H1 (cell line): ENCODE data around the gene IL4.

Source experiments
- EP300 ChIP-seq, 2 experiments: IDR thresholded peaks; 1 replicate in 1 of 2; 2 replicates in 1 of 2; pipeline ENCODE4 v1.6.1; 2011 to 2012; ENCODE audit warnings: low read depth in 2 of 2, low read length in 2 of 2, mild to moderate bottlenecking in 2 of 2, borderline replicate concordance in 1 of 2, inconsistent platforms in 1 of 2, moderate library complexity in 1 of 2
- MAFK ChIP-seq: IDR thresholded peaks from 2 replicates; pipeline ENCODE4 v1.6.1; 2012; ENCODE audit warnings: low read depth, mild to moderate bottlenecking, improper control_type of control experiment, low read length
- POLR2A ChIP-seq, 2 experiments: IDR thresholded peaks; 1 replicate in 1 of 2; 2 replicates in 1 of 2; pipeline ENCODE4 v1.6.1; 2011; ENCODE audit warnings: low read depth in 2 of 2, low read length in 2 of 2, mild to moderate bottlenecking in 2 of 2; ENCODE audit errors: control extremely low read depth in 1 of 2
- POLR2AphosphoS5 ChIP-seq: IDR thresholded peaks from 2 replicates; pipeline ENCODE4 v1.6.1; 2011; ENCODE audit warnings: low read depth, low read length
- TCF12 ChIP-seq: IDR thresholded peaks from 2 replicates; pipeline ENCODE4 v1.6.1; 2011; ENCODE audit warnings: low read depth, mild to moderate bottlenecking, low read length
- TEAD4 ChIP-seq: IDR thresholded peaks from 2 replicates; pipeline ENCODE4 v1.6.1; 2012; ENCODE audit warnings: low read depth, low read length, inconsistent platforms, mixed read lengths
- ZNF274 ChIP-seq: IDR thresholded peaks from 2 replicates; pipeline ENCODE4 v1.7.0; 2012; ENCODE audit warnings: low read length, borderline replicate concordance; ENCODE audit errors: extremely low read depth
- TF ChIP-seq, protein P1 (sequence below), 3 experiments: IDR thresholded peaks; 1 replicate in 2 of 3; 2 replicates in 1 of 3; pipeline versions ENCODE4 v1.5.1 to v1.6.1; 2011; ENCODE audit warnings: low read length in 3 of 3, mild to moderate bottlenecking in 3 of 3, inconsistent platforms in 2 of 3, low read depth in 1 of 3, moderate library complexity in 1 of 3; ENCODE audit not compliant: insufficient read depth in 1 of 3; ENCODE audit errors: control extremely low read depth in 1 of 3

DNA sequence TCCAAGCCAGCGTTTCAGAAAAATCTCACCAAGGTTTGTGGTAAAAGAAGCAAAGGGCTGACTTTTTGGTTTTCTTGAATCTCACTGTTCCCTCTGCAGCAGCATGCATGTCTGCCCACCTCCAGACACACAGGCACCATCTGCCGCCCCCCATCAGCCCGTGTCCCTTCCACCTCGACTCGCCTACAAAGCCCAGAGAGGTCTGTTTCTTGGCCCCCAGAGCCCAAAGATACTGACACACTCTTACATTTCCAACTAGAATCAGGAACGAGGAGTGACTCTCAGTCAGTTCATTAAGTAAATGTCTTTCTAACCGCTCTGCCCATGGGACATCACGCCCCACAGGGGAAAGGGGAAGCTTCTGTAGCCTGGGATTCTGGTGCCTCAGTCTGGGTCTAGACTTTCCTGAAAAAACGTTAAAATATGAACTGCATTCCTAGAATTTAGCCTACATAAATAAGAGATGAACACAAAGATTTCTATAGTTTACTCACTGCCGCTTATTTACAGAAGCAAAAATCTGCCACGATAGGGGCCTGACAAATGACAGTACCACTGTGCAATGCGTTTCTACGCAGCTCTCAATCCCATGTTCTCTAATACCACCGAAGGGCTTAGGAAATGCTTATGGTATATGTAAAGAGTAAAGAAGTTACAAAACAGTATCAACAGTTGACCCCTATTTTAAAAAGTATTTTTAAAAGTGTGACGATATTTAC is 4.1 kb downstream of the IL4 start:
- TF ChIP-seq, protein P1, sequence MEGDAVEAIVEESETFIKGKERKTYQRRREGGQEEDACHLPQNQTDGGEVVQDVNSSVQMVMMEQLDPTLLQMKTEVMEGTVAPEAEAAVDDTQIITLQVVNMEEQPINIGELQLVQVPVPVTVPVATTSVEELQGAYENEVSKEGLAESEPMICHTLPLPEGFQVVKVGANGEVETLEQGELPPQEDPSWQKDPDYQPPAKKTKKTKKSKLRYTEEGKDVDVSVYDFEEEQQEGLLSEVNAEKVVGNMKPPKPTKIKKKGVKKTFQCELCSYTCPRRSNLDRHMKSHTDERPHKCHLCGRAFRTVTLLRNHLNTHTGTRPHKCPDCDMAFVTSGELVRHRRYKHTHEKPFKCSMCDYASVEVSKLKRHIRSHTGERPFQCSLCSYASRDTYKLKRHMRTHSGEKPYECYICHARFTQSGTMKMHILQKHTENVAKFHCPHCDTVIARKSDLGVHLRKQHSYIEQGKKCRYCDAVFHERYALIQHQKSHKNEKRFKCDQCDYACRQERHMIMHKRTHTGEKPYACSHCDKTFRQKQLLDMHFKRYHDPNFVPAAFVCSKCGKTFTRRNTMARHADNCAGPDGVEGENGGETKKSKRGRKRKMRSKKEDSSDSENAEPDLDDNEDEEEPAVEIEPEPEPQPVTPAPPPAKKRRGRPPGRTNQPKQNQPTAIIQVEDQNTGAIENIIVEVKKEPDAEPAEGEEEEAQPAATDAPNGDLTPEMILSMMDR (IDR thresholded peaks at IDR 0.05; ENCODE audit: control extremely low read depth in 1 of 3, insufficient read depth in 1 of 3, low read depth in 1 of 3, low read length in 3 of 3): no peak
- TF ChIP-seq TCF12 (no peak), POLR2AphosphoS5 (no peak), TEAD4 (no peak), MAFK (no peak), ZNF274 (no peak), POLR2A (IDR thresholded peaks at IDR 0.05; ENCODE audit: control extremely low read depth in 1 of 2, low read depth in 2 of 2, low read length in 2 of 2) (no peak), EP300 (IDR thresholded peaks at IDR 0.05; ENCODE audit: borderline replicate concordance in 1 of 2, low read depth in 2 of 2, low read length in 2 of 2) (no peak)
